ENCODE measurements around the gene UCP2. TPM values are rescaled to one million over a fixed set of nuclear protein-coding genes. Genes with fewer than 3 reads are reported as not detected.
"Not testable (repeated sequence)": the region's sequence is repeated elsewhere in the genome, so short reads cannot be mapped to it uniquely, and the experiment has no call there.

The UCP2 gene
- total and polyA plus RNA-seq, 3 donors from 2014 or later = 20.6 to 52.3 (median 40.8) TPM

GRCh38 chr11:73939096-73939495, 43.5 kb downstream of the UCP2 start:
- H3K9me3 ChIP-seq = no peaks in the 10 kb centered on the region
- no peaks in the 10 kb centered on the region for H3K27me3 ChIP-seq
- H3K36me3 ChIP-seq (ENCODE audit: low read depth, missing control alignments) = no peaks in the 10 kb centered on the region
- WGBS, 2 donors = 73 to 80% methylated on average over 4 of the region's 4 CpGs
- no peak for DNase-seq
- intact Hi-C loops (cut with DNase I; ENCODE audit: low total_unique reads) = no loop called here
- TF ChIP-seq, protein P1, sequence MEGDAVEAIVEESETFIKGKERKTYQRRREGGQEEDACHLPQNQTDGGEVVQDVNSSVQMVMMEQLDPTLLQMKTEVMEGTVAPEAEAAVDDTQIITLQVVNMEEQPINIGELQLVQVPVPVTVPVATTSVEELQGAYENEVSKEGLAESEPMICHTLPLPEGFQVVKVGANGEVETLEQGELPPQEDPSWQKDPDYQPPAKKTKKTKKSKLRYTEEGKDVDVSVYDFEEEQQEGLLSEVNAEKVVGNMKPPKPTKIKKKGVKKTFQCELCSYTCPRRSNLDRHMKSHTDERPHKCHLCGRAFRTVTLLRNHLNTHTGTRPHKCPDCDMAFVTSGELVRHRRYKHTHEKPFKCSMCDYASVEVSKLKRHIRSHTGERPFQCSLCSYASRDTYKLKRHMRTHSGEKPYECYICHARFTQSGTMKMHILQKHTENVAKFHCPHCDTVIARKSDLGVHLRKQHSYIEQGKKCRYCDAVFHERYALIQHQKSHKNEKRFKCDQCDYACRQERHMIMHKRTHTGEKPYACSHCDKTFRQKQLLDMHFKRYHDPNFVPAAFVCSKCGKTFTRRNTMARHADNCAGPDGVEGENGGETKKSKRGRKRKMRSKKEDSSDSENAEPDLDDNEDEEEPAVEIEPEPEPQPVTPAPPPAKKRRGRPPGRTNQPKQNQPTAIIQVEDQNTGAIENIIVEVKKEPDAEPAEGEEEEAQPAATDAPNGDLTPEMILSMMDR (IDR thresholded peaks at IDR 0.05) = no peak
- no peak for TF ChIP-seq POLR2A (IDR thresholded peaks at IDR 0.05)
- H3K27ac ChIP-seq = no peak overlapping the region
- H3K4me1 ChIP-seq = no peaks in the 10 kb centered on the region
- H3K4me3 ChIP-seq = no peak overlapping the region

- H3K36me3 ChIP-seq (ENCODE audit: low read depth, missing control alignments); H3K4me1 ChIP-seq; intact Hi-C loops (cut with DNase I; ENCODE audit: low total_unique reads); H3K27ac ChIP-seq; H3K27me3 ChIP-seq; H3K4me3 ChIP-seq; DNase-seq; H3K9me3 ChIP-seq: not testable (repeated sequence)
- 83 to 100% methylated on average over 1 to 2 of the region's 25 CpGs for WGBS, 2 donors
Measured at GRCh38 chr11:73936047-73936446, 46.6 kb downstream of the UCP2 start.

- intact Hi-C loops (cut with DNase I; ENCODE audit: low total_unique reads) = no loop called here
- Histone ChIP-seq H3K27ac (no peak overlapping the region), H3K36me3 (ENCODE audit: low read depth, missing control alignments) (no peaks in the 10 kb centered on the region), H3K4me3 (no peak overlapping the region), H3K4me1 (no peaks in the 10 kb centered on the region), H3K9me3 (no peaks in the 10 kb centered on the region), H3K27me3 (no peaks in the 10 kb centered on the region)
- no peak for TF ChIP-seq POLR2A (IDR thresholded peaks at IDR 0.05)
- TF ChIP-seq, protein P1 (IDR thresholded peaks at IDR 0.05) = no peak
- DNase-seq = no peak
- whole genome bisulfite sequencing, 2 donors = 90 to 96% methylated on average over 7 of the region's 7 CpGs
Measured at GRCh38 chr11:73932781-73933180, 49.9 kb downstream of the UCP2 start.

DNA sequence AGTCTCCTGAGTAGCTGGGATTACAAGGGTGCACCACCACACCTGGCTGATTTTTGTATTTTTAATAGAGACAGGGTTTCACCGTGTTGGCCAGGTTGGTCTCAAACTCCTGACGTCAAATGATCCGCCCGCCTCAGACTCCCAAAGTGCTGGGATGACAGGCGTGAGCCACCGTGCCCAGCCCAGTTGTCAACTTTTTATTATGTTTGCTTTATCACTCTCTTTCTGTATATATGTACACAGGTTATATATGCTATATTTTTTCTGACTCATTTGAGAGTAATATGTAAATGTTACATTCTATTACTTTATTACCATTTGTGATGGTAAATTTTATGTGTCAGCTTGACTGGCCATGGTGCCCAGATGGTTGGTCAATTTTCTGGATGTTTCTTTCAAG, 50.7 kb downstream of the UCP2 start:
- Histone ChIP-seq H3K36me3 (ENCODE audit: low read depth, missing control alignments) (no peaks in the 10 kb centered on the region), H3K27ac (no peak overlapping the region), H3K27me3 (no peaks in the 10 kb centered on the region), H3K9me3 (no peaks in the 10 kb centered on the region), H3K4me1 (no peaks in the 10 kb centered on the region), H3K4me3 (no peak overlapping the region)
- no peak for DNase-seq
- TF ChIP-seq, protein P1 (IDR thresholded peaks at IDR 0.05) = no peak
- TF ChIP-seq POLR2A (IDR thresholded peaks at IDR 0.05) = no peak
- WGBS, 2 donors = 93 to 95% methylated on average over 6 of the region's 6 CpGs
- intact Hi-C loops (cut with DNase I; ENCODE audit: low total_unique reads) = no loop called here

- Histone ChIP-seq H3K9me3 (no peaks in the 10 kb centered on the region), H3K36me3 (ENCODE audit: low read depth, missing control alignments) (no peaks in the 10 kb centered on the region), H3K4me3 (no peak overlapping the region), H3K27ac (no peak overlapping the region), H3K4me1 (no peaks in the 10 kb centered on the region), H3K27me3 (no peaks in the 10 kb centered on the region)
- peak; percentile 61 for DNase-seq
- 64 to 72% methylated on average over 7 of the region's 7 CpGs for WGBS, 2 donors
- intact Hi-C loops (cut with DNase I; ENCODE audit: low total_unique reads) = no loop called here
- TF ChIP-seq POLR2A (IDR thresholded peaks at IDR 0.05) = no peak
- TF ChIP-seq, protein P1 (IDR thresholded peaks at IDR 0.05) = peak in 1 of 3 experiments; percentile 23
Measured at GRCh38 chr11:73931039-73931645, 51.5 kb downstream of the UCP2 start.
